ES-I3 (cell line): ENCODE data around the gene UBAP1.
"Not testable (repeated sequence)": the region's sequence is repeated elsewhere in the genome, so short reads cannot be mapped to it uniquely, and the experiment has no call there.

ENCODE experiments used
- H3K36me3 ChIP-seq: 2 replicates; pipeline ENCODE4 v1.6.1; 2013; ENCODE audit warnings: mild to moderate bottlenecking, low read length, control low read depth, moderate library complexity; ENCODE audit not compliant: insufficient read depth
- H3K4me1 ChIP-seq: 2 replicates; pipeline ENCODE4 v1.6.1; 2013; ENCODE audit warnings: mild to moderate bottlenecking, control low read depth, low read length; ENCODE audit not compliant: insufficient read depth
- H3K9ac ChIP-seq: 2 replicates; pipeline ENCODE4 v1.6.1; 2013; ENCODE audit warnings: low read depth, mild to moderate bottlenecking, low read length, moderate library complexity
- H3K9me3 ChIP-seq: 2 replicates; pipeline ENCODE4 v1.6.1; 2013; ENCODE audit warnings: mild to moderate bottlenecking, low read length, moderate library complexity; ENCODE audit not compliant: control insufficient read depth, insufficient read depth

The UBAP1 gene

GRCh38 chr9:34253460-34253837 lies 74.6 kb downstream of the UBAP1 start:
- no peaks in the 10 kb centered on the region for H3K9me3 ChIP-seq
- H3K4me1 ChIP-seq: no peaks in the 10 kb centered on the region; the same call in 1 of the 2 replicates
- no peak overlapping the region for H3K9ac ChIP-seq
- no peaks in the 10 kb centered on the region; the same call in 1 of the 2 replicates for H3K36me3 ChIP-seq

DNA sequence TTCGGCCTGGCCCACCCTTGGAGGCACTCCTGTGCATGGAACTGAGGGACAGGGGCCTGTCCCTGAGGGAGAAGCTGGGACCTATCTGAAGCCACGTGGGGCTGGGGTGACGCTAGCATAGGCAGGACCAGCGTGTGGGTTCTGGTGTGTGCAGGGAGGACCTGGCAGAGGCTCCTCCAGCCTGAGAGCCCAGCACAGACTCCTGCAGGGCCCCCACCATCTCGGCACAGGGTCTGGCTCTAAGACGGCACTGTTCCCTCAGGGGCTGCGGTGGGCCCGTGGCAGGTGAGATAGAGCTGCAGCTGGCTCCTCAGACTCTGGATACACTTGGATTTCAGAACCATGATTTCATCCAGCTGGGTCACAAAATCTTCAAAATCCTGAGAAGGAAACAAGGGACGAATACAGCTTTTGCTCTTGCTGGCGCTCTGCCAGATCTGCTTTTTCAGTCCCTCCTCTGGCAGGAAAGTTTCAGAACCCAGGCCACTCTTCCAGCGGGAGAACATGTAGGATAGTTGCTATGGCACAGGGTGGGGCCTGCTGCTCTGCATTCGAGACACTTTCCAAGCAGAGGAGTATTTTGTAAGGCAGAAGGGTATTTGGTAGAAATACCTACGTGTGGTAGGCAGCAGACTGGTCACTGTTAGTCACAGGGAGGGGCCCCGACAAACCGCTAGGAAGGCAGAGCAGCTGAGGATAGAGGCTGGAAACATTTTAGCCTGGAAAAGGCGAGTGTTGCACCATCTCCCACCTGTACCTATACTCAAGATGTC lies 75.5 kb downstream of the UBAP1 start:
- Histone ChIP-seq H3K9me3 (no peaks in the 10 kb centered on the region), H3K36me3 (no peaks in the 10 kb centered on the region; the same call in 1 of the 2 replicates), H3K9ac (no peak overlapping the region), H3K4me1 (no peaks in the 10 kb centered on the region; the same call in 1 of the 2 replicates)

DNA sequence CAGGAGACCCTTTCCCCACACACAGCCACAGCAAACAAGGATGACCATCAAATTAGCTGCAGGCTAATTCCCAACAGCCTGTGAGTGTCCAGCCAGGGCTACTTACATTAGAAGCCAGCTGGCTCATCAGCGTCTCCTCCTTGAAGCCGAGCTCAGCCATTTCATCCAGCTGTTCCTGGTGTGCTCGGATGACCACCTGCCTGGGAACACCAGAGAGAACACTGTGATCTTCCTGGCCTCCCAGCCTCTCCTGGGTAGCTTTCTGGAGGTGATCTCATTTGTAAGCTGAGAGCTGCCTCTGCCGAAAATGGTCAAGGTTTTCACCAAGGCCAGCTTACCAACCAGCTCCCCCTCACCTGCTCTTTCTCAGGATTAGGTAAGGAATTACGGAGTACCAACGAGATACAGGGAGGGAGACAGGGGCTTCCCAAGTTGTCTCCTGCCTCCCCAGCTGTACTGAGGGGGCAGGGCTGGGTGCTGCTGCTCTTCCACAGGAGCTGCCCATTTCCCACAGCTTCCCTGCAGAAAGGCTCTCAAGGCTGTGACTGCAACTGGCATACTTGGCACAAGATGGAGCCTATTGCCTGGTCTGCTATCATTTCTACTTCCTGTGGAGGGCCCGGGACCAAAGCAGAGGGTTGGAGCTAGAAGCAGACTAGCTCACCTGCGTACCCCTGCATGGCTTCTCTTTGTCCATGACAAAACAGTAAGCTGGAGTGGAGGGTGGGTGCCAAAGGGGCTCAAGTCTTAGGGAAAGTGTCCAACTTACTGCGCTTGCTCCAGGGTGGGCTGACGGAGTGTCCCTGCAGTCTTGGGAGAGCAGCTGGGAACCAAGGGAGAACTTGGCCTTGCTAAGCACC lies 76.4 kb downstream of the UBAP1 start:
- Histone ChIP-seq H3K9ac (no peak overlapping the region), H3K9me3 (no peaks in the 10 kb centered on the region), H3K36me3 (no peaks in the 10 kb centered on the region; the same call in 1 of the 2 replicates), H3K4me1 (no peaks in the 10 kb centered on the region; the same call in 1 of the 2 replicates)

DNA sequence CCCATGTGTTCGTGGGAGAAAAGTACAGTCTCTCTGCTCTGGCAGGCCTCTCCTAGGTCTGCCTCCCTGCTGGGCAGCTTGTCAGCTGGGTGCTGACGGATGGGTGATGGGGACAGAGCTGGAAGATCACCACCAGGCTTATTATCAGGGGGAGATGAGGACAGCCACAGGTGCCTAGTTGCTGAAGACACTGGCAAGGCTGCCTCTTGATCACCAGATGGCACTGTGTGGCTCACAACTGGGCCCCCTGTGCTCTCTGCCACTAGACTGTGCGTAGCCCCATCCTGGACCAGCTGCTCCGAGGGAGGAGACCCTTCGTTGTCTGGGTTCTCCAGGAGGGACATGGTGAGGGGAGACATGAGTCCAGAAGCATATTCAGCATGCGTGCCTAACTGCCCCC lies 77.3 kb downstream of the UBAP1 start:
- H3K4me1 ChIP-seq: no peaks in the 10 kb centered on the region; the same call in 1 of the 2 replicates
- no peaks in the 10 kb centered on the region; the same call in 1 of the 2 replicates for H3K36me3 ChIP-seq
- no peak overlapping the region for H3K9ac ChIP-seq
- no peaks in the 10 kb centered on the region for H3K9me3 ChIP-seq

DNA sequence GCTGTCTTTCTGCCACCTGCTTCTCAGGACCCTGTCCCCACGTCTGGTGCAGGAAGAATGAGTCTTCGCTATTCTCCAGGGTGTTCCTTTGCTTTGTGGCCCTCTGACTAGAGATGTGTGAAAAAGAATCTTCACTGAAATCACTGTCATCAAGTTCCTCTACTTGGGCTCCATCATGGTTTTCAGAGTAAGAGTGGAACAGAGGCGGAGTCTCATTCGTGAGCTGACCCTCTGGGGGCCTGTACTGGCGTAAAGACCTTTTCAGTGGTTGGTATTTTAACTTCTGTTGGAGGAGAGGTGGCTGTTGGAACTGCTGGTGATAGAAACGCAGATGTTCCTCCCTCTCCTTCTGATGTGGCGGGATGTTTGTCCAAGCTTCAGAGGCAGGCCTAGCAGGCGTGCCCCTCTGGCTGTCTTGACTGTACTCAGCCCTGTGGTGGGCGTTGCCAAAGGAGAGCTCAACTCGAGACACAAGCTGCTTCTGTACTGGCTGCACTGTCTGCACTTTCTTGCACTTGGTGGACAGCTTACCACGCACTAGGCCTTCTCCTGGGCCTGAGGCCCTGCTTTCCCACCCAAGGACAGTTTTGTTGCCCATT lies 78.2 kb downstream of the UBAP1 start:
- no peaks in the 10 kb centered on the region for H3K9me3 ChIP-seq
- no peaks in the 10 kb centered on the region; the same call in 1 of the 2 replicates for H3K36me3 ChIP-seq
- no peak overlapping the region for H3K9ac ChIP-seq
- no peaks in the 10 kb centered on the region; the same call in 1 of the 2 replicates for H3K4me1 ChIP-seq

GRCh38 chr9:34259315-34259714 lies 80.5 kb downstream of the UBAP1 start:
- Histone ChIP-seq H3K4me1 (no peaks in the 10 kb centered on the region), H3K36me3 (no peaks in the 10 kb centered on the region; the same call in 1 of the 2 replicates), H3K9ac (no peak overlapping the region), H3K9me3 (no peaks in the 10 kb centered on the region)

- Histone ChIP-seq H3K36me3 (no peaks in the 10 kb centered on the region), H3K9ac (no peak overlapping the region), H3K9me3 (no peaks in the 10 kb centered on the region), H3K4me1 (no peaks in the 10 kb centered on the region)
These were observed 84.1 kb downstream of the UBAP1 start for GRCh38 chr9:34262971-34263370.

GRCh38 chr9:34267660-34268059 lies 88.8 kb downstream of the UBAP1 start:
- Histone ChIP-seq H3K9ac (no peak overlapping the region), H3K4me1 (no peaks in the 10 kb centered on the region), H3K36me3 (no peaks in the 10 kb centered on the region), H3K9me3 (no peaks in the 10 kb centered on the region)

GRCh38 chr9:34271265-34272006 lies 92.6 kb downstream of the UBAP1 start:
- no peak overlapping the region for H3K9ac ChIP-seq
- no peaks in the 10 kb centered on the region for H3K36me3 ChIP-seq
- no peaks in the 10 kb centered on the region for H3K9me3 ChIP-seq
- no peaks in the 10 kb centered on the region for H3K4me1 ChIP-seq

GRCh38 chr9:34272101-34272541 lies 93.3 kb downstream of the UBAP1 start:
- H3K9me3 ChIP-seq: no peaks in the 10 kb centered on the region
- H3K4me1 ChIP-seq: no peaks in the 10 kb centered on the region
- H3K36me3 ChIP-seq: no peaks in the 10 kb centered on the region
- H3K9ac ChIP-seq: no peak overlapping the region

- H3K9me3 ChIP-seq, H3K9ac ChIP-seq, H3K4me1 ChIP-seq, H3K36me3 ChIP-seq: not testable (repeated sequence)
These were observed 94.7 kb downstream of the UBAP1 start for GRCh38 chr9:34273588-34273987.

- no peaks in the 10 kb centered on the region for H3K36me3 ChIP-seq
- H3K9me3 ChIP-seq: no peaks in the 10 kb centered on the region
- no peaks in the 10 kb centered on the region for H3K4me1 ChIP-seq
- no peak overlapping the region for H3K9ac ChIP-seq
These were observed 97.0 kb downstream of the UBAP1 start for GRCh38 chr9:34275811-34276210.

DNA sequence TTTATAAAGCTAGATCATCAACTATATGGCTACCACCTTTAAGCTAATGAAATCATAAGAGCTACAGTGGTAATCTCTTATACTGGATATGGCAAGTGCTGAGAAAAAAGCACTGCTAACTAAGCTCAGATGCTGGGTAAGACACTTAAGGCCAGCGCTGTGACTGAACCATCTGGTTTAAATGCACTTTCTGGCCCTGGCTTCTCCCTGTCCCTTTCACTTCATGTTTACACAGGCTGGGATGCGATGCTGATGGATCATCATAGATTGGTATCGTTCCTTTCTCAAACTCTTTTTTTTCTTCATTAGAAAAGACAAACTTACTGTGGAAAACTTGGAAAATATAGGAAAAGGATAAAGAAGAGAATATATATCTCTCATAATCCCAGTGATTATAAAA lies 97.9 kb downstream of the UBAP1 start:
- Histone ChIP-seq H3K9ac (no peak overlapping the region), H3K4me1 (no peaks in the 10 kb centered on the region), H3K36me3 (no peaks in the 10 kb centered on the region), H3K9me3 (no peaks in the 10 kb centered on the region)

GRCh38 chr9:34279411-34279810 lies 100.6 kb downstream of the UBAP1 start:
- Histone ChIP-seq H3K9ac (no peak overlapping the region), H3K36me3 (no peaks in the 10 kb centered on the region), H3K9me3 (no peaks in the 10 kb centered on the region), H3K4me1 (no peaks in the 10 kb centered on the region)
